LNCaP clone FGC (cell line): ENCODE results near the gene WASL.

ENCODE experiments used
- DNase-seq: peaks from one replicate; pipeline ENCODE4 v3.0.0-alpha.2; 2011; ENCODE audit warnings: low read depth
- H3K4me3 ChIP-seq: 2 replicates; pipeline ENCODE4 v1.5.1; 2011; ENCODE audit warnings: mild to moderate bottlenecking, low read depth, low read length, control low read depth
- CTCF ChIP-seq: IDR thresholded peaks from 2 replicates; pipeline ENCODE4 v1.5.1; 2012; ENCODE audit warnings: mild to moderate bottlenecking; ENCODE audit not compliant: control insufficient read depth, insufficient read depth; ENCODE audit errors: extremely low read depth

WASL gene

GRCh38 chr7:123662755-123663154 is 86.0 kb downstream of the WASL start:
- no peak for TF ChIP-seq CTCF
- H3K4me3 ChIP-seq = no peak overlapping the region
- DNase-seq = no peak

DNA sequence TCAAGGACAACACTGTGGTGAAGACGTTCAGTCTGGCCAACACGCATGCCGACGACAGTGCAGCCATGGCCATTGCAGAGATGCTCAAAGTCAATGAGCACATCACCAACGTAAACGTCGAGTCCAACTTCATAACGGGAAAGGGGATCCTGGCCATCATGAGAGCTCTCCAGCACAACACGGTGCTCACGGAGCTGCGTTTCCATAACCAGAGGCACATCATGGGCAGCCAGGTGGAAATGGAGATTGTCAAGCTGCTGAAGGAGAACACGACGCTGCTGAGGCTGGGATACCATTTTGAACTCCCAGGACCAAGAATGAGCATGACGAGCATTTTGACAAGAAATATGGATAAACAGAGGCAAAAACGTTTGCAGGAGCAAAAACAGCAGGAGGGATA is 86.5 kb downstream of the WASL start:
- no peak for DNase-seq
- H3K4me3 ChIP-seq = no peak overlapping the region
- TF ChIP-seq CTCF = no peak

GRCh38 chr7:123661765-123662164 is 87.0 kb downstream of the WASL start:
- no peak for DNase-seq
- no peak for TF ChIP-seq CTCF
- H3K4me3 ChIP-seq = no peak overlapping the region

GRCh38 chr7:123660514-123661354 is 88.1 kb downstream of the WASL start:
- no peak for DNase-seq

DNA sequence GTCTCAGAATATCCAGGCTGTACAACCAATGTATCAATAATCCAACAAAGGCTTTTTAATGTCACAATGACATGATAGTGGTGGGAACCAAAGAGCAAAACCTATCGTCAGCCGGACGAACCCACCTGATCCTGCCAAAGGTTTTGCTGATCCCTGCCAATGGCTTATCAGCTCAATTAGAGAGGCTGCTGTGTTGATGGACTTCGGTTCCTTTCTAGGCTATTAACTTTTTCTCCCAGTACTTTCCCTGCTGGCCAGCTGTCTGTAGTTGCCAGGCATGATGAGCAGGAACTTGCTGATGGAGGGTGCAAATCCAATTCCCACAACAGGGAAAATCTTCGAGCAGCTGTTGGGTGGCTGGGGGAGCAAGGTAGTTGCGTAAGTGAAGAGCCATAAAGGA is 90.8 kb downstream of the WASL start:
- TF ChIP-seq CTCF = no peak
- no peak for DNase-seq
- H3K4me3 ChIP-seq = no peak overlapping the region

More at GRCh38 chr7:123660514-123661354, 88.1 kb downstream of the WASL start:
- no peak for TF ChIP-seq CTCF
- H3K4me3 ChIP-seq = no peak overlapping the region

- TF ChIP-seq CTCF = no peak
These were observed 91.5 kb downstream of the WASL start for GRCh38 chr7:123657304-123657685.

More at GRCh38 chr7:123657304-123657685, 91.5 kb downstream of the WASL start:
- DNase-seq = no peak
- H3K4me3 ChIP-seq = no peak overlapping the region
